ENCODE measurements around the gene ASXL1.
"Not testable (repeated sequence)": the region's sequence is repeated elsewhere in the genome, so short reads cannot be mapped to it uniquely, and the experiment has no call there.

ASXL1 gene

DNA sequence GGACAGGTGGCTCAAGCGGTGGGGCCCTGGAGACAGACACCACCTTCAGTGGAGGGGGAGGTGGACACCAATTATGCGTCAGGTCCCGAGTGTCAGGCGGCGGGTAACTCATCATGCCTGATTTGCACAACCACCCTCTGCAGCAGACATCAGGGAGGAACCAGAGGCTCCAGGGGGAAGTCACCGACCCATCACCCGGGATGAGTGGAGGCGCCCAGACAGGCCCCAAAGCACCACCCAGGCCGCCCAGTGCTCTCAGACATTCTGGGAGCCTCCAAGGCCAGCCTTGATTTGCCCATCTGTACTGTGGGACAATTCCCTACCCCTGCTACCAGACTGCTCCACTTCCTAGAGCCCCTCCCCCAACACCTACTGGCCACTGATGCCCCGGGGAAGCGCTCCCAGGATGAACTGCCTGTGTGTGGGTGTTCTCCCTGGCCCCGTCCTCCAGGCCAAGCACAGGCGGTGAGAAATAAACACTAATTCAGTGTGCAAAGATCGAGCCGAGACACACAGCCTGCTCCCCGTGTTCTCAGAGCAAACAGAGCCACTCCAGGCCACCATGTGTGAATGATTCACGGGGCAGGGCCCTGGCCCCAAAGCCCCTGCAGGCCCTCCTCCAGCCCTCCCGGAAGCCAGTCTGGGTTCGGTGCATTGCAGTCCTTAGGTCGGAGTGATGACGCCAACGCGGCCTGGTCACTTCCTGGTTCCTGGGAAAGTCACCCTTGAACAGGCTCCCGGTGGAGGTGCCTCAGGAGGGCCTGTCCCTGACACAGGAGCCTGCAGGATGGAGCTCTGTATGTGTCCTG, 107.2 kb downstream of the ASXL1 start:
- peaks cover 6% of the 10 kb centered on the region for H3K4me1 Mint-ChIP-seq
- H3K36me3 Mint-ChIP-seq, result no peaks in the 10 kb centered on the region
- no peaks in the 10 kb centered on the region for H3K27me3 Mint-ChIP-seq
- H3K27ac Mint-ChIP-seq, result no peak overlapping the region
- H3K4me3 Mint-ChIP-seq, result no peak overlapping the region
- no peaks in the 10 kb centered on the region for H3K9me3 Mint-ChIP-seq

DNA sequence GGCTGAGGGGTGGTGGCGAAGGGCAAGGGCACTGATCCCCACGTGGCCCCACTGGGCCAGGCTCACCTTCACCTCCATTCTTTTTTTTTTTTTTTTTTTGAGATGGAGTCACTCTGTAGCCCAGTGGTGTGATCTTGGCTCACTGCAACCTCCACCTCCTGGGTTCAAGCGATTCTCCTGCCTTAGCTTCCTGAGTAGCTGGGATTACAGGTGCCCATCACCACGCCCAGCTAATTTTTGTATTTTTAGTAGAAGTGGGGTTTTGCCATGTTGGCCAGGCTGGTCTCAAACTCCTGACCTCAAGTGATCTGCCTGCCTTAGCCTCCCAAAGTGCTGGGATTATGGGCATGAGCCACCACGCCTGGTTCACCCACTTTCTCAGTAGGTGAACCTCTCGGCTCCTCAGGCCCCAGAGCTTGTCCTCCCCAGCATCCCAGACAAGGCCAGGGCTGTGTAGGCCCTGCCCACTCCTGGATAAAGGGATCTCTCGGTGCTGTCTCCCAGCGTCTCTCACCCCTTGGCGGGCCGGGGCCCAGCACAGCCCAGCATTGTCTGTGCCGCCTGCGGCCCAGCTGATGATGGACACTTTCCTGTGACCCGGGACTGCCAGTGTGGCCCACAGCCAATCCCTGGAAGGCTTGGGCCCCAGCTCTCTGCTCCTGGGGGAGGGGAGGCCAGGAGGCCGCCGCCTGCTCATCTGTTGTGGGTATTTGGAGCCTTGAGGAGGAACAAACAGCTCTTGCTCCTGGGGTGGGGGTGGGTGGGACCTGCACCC, 108.0 kb downstream of the ASXL1 start:
- H3K27me3 Mint-ChIP-seq, H3K4me3 Mint-ChIP-seq, H3K36me3 Mint-ChIP-seq, H3K4me1 Mint-ChIP-seq, H3K9me3 Mint-ChIP-seq, H3K27ac Mint-ChIP-seq: not testable (repeated sequence)

DNA sequence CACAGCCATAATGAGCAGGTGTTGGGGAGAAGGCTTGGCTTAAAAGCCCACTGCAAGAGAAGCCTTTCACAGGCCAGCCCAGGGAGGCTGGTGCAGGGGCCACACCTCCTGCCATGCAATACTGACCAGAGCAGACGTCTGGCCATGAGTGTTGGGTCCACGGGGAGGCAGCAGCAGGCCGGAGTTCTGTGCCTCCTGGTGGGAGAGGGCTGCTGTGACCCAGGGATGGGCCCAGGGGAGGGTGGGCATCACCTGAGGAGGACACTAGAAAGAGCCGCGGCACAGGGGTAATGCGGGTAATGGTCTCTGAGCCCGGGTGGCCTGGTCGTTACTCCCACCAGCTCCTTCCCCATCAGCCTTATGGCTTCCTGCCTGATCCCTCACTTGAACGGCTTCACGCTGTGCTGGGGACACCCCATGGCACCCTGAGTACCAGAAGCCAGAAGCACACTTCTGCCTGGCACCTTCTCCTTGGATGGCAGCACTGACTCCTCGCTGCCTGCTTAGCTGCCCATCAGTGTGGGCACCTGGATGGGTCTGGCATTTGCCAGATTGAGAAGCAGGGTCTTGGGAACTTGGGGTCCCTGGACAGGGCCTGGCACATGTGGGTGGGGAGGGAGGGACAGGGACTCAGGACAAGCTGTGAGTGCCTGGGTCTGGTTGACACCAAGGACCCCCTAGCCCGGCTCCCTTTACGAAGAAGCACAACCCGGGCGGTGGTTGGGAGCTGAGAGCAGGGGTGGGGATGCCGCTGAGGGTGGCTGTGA, 108.8 kb downstream of the ASXL1 start:
- no peak overlapping the region for H3K4me3 Mint-ChIP-seq
- H3K9me3 Mint-ChIP-seq, result no peaks in the 10 kb centered on the region
- no peaks in the 10 kb centered on the region for H3K36me3 Mint-ChIP-seq
- peaks cover 13% of the 10 kb centered on the region for H3K4me1 Mint-ChIP-seq
- no peaks in the 10 kb centered on the region for H3K27me3 Mint-ChIP-seq
- H3K27ac Mint-ChIP-seq, result peak overlapping the region; percentile 62

GRCh38 chr20:32467506-32468312, 109.6 kb downstream of the ASXL1 start:
- Mint-ChIP-seq H3K27ac (no peak overlapping the region), H3K9me3 (no peaks in the 10 kb centered on the region), H3K36me3 (no peaks in the 10 kb centered on the region), H3K4me3 (no peak overlapping the region), H3K4me1 (peaks cover 13% of the 10 kb centered on the region), H3K27me3 (no peaks in the 10 kb centered on the region)

GRCh38 chr20:32468313-32468640, 110.1 kb downstream of the ASXL1 start:
- no peaks in the 10 kb centered on the region for H3K27me3 Mint-ChIP-seq

GRCh38 chr20:32468860-32469259, 110.7 kb downstream of the ASXL1 start:
- Mint-ChIP-seq H3K9me3 (no peaks in the 10 kb centered on the region), H3K4me1 (peaks cover 13% of the 10 kb centered on the region), H3K27me3 (no peaks in the 10 kb centered on the region), H3K36me3 (no peaks in the 10 kb centered on the region), H3K27ac (no peak overlapping the region), H3K4me3 (no peak overlapping the region)

More at GRCh38 chr20:32468313-32468640, 110.1 kb downstream of the ASXL1 start:
- no peak overlapping the region for H3K4me3 Mint-ChIP-seq
- no peak overlapping the region for H3K27ac Mint-ChIP-seq
- peaks cover 13% of the 10 kb centered on the region for H3K4me1 Mint-ChIP-seq
- no peaks in the 10 kb centered on the region for H3K36me3 Mint-ChIP-seq
- H3K9me3 Mint-ChIP-seq, result no peaks in the 10 kb centered on the region

GRCh38 chr20:32470025-32470861, 112.1 kb downstream of the ASXL1 start:
- Mint-ChIP-seq H3K27me3 (no peaks in the 10 kb centered on the region), H3K9me3 (no peaks in the 10 kb centered on the region), H3K4me3 (no peak overlapping the region), H3K4me1 (peaks cover 13% of the 10 kb centered on the region), H3K36me3 (no peaks in the 10 kb centered on the region), H3K27ac (peak overlapping the region; percentile 59)

GRCh38 chr20:32470940-32471339, 112.8 kb downstream of the ASXL1 start:
- Mint-ChIP-seq H3K4me3 (no peak overlapping the region), H3K27me3 (no peaks in the 10 kb centered on the region), H3K36me3 (no peaks in the 10 kb centered on the region), H3K9me3 (no peaks in the 10 kb centered on the region), H3K27ac (no peak overlapping the region), H3K4me1 (peaks cover 17% of the 10 kb centered on the region)

GRCh38 chr20:32472581-32473207, 114.6 kb downstream of the ASXL1 start:
- H3K27me3 Mint-ChIP-seq, result no peaks in the 10 kb centered on the region
- no peaks in the 10 kb centered on the region for H3K36me3 Mint-ChIP-seq
- H3K4me1 Mint-ChIP-seq, result peaks cover 30% of the 10 kb centered on the region
- no peak overlapping the region for H3K27ac Mint-ChIP-seq
- no peaks in the 10 kb centered on the region for H3K9me3 Mint-ChIP-seq
- no peak overlapping the region for H3K4me3 Mint-ChIP-seq

DNA sequence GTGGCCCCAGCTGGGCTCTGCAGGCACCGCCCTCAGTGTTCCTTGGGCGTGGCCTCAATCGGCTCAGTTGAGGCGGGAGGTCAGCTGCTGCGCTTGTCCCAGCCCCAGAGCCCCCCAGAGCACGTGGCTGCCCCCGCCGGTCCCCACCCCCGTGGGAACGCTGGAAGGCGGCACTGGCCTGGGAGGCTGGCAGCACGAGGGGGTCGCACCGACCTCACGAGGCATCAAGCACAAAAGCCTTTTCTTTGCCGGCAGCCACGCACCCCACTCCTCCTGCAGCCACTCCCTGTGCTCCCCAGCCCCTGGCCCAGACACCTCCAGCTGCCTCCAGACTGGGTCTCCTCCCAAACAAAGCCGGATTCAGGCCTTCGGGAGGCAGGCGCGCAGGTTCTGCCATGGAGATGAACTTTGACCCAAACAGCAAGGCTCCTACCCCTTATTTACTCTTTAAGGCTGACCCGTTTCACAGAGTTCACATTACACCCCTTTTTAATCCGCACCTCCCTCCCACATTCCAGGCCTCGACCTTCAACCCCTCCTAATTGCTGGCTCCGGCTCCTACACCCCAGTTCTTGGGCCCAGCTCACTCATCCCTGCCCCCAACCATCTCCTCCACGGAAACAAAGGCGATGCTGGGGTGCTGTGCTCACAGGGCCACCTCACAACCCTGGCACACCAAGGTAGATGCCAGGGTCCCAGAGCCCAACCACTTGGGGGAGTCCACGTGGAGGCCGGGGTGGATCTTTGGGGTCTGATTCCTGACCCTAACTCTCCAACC, 115.3 kb downstream of the ASXL1 start:
- Mint-ChIP-seq H3K27me3 (no peaks in the 10 kb centered on the region), H3K27ac (peak overlapping the region; percentile 51), H3K4me3 (no peak overlapping the region), H3K36me3 (no peaks in the 10 kb centered on the region), H3K9me3 (no peaks in the 10 kb centered on the region), H3K4me1 (peaks cover 38% of the 10 kb centered on the region)

DNA sequence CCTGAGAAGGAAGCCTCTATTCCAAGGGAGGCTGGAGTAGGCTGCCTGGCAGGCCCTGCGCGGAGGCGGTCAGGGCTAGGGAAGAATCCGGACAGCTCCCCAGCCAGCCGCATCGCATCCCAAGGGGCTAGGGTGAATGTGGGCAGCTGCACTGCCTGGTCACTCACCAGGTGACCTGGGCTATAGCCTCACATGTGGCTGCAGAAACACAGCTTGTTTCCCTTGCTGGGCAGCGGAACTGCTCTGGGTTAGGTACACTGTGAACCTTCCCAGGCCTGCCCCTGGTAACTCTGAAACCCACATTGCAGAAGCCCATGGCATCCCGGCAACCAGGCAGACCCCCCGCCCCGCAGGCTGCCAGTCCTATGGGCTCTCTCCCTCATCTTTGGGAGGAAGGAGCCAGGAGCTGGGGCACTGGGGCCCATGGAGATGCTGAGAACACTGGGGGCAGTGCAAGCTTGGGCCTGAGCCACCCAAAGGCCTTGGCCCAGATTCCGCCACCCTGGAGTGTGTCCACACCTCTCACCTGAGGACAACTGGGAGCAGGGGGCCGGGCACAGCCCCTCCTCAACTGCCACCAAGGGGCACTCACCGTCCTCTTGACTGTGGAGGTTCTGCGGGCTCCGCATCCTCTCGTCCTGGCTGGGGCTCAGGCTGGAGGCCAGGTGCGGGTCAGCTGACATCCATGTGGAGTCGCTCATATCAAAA, 116.0 kb downstream of the ASXL1 start:
- no peak overlapping the region for H3K4me3 Mint-ChIP-seq
- no peak overlapping the region for H3K27ac Mint-ChIP-seq
- no peaks in the 10 kb centered on the region for H3K27me3 Mint-ChIP-seq
- peaks cover 45% of the 10 kb centered on the region for H3K4me1 Mint-ChIP-seq
- H3K36me3 Mint-ChIP-seq, result no peaks in the 10 kb centered on the region
- no peaks in the 10 kb centered on the region for H3K9me3 Mint-ChIP-seq

DNA sequence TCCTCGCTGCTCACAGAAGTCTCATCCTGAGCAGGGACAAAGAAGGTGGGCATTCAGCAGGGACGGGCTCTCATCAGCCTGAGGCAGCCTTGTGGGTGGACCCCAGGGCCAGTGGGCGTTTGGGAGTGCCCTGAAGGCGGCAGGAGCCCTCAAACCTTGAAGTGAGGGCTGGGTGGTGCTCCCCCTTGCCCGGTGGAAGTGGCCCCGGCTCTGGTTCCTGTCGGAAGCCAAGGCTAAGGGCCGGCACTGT, 116.5 kb downstream of the ASXL1 start:
- Mint-ChIP-seq H3K4me1 (peaks cover 50% of the 10 kb centered on the region), H3K27me3 (no peaks in the 10 kb centered on the region), H3K36me3 (no peaks in the 10 kb centered on the region), H3K27ac (no peak overlapping the region), H3K9me3 (no peaks in the 10 kb centered on the region), H3K4me3 (no peak overlapping the region)

DNA sequence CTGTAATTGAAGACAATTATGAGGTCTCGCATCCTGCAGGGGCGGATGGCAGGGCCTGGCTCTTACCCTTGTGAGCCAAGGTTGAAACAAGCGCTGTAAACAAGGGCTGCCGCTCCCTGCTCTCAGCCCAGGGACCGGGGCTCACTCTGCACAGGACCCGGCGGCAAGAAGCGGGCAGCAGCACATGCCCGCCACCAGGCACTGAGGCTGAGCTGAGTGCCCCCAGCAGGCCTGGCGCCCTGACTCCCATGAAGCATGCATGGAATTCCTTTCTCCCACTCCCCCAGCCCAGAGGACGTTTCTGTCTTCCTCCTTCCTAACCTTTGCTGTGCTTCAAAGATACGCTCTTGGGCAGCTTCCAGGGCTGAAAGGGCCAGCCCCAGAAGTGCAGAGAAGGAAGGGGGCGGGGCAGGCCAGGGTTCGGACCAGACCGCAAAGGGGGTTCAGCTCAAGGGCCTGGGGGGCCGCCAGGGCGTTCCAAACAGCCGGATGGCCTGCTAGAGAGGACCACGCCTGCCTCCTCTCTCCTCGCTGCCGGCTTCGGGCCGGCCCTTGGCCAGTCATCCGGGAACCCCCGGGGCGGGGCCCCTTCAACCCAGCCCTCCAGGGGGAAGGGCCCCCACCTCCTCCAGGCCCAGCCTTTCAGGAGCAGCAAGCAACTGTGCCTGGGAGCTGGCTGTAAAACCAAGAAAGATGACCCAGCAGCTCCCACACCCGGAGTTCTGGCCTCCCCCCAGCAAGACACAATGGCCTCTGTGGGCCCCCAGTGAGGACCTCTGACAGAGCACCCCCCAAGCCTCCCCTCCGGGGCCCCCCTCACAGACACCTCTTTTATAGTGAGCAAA, 117.1 kb downstream of the ASXL1 start:
- Mint-ChIP-seq H3K27me3 (no peaks in the 10 kb centered on the region), H3K4me1 (peaks cover 53% of the 10 kb centered on the region), H3K4me3 (no peak overlapping the region), H3K27ac (peak overlapping the region; percentile 17), H3K9me3 (no peaks in the 10 kb centered on the region), H3K36me3 (no peaks in the 10 kb centered on the region)

All from activated naive CD4-positive, alpha-beta T cell treated with anti-CD3 and anti-CD28 coated beads, Interleukin-2, amount 50 U/mL, for 24 hours (primary cell).